Measurements from ENCODE around the gene SIAH2.

Gene SIAH2

DNA sequence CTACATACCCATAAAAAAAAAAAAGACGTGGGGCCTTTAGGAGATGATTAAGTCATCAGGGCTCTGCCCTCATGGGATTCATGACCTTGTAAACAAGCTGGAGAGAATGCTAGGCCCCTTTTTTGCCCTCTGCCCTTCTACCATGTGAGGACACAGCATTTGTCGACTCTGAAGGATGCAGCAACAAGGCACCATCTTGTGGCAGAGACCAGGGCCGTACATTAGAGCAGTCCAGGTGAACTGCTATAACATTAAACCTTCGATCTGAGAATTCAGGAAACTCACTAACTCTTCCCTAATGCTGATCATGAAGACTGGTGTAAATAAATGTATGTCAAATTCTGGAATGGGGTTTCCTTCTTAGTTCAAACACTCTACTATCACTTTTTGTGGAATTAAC, 30.7 kb upstream of the SIAH2 start:
- H3K9ac ChIP-seq = no peak overlapping the region
- H3K79me2 ChIP-seq = no peaks in the 10 kb centered on the region
- H2AFZ ChIP-seq = no peak overlapping the region
- H3K4me1 ChIP-seq = no peaks in the 10 kb centered on the region
- no peaks in the 10 kb centered on the region for H3K9me3 ChIP-seq (ENCODE audit: control insufficient read depth, low read length)
- H3K4me3 ChIP-seq (ENCODE audit: low read depth, low read length) = no peak overlapping the region
- TF ChIP-seq, protein P1, sequence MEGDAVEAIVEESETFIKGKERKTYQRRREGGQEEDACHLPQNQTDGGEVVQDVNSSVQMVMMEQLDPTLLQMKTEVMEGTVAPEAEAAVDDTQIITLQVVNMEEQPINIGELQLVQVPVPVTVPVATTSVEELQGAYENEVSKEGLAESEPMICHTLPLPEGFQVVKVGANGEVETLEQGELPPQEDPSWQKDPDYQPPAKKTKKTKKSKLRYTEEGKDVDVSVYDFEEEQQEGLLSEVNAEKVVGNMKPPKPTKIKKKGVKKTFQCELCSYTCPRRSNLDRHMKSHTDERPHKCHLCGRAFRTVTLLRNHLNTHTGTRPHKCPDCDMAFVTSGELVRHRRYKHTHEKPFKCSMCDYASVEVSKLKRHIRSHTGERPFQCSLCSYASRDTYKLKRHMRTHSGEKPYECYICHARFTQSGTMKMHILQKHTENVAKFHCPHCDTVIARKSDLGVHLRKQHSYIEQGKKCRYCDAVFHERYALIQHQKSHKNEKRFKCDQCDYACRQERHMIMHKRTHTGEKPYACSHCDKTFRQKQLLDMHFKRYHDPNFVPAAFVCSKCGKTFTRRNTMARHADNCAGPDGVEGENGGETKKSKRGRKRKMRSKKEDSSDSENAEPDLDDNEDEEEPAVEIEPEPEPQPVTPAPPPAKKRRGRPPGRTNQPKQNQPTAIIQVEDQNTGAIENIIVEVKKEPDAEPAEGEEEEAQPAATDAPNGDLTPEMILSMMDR (IDR thresholded peaks at IDR 0.05) = no peak
- no peak overlapping the region for H3K27ac ChIP-seq
- H3K27me3 ChIP-seq (ENCODE audit: control insufficient read depth, insufficient read depth, low read length) = no peaks in the 10 kb centered on the region
- no peaks in the 10 kb centered on the region for H3K36me3 ChIP-seq (ENCODE audit: control insufficient read depth, insufficient read depth, low read length)
- no peak overlapping the region for H3K4me2 ChIP-seq (ENCODE audit: low read length)

DNA sequence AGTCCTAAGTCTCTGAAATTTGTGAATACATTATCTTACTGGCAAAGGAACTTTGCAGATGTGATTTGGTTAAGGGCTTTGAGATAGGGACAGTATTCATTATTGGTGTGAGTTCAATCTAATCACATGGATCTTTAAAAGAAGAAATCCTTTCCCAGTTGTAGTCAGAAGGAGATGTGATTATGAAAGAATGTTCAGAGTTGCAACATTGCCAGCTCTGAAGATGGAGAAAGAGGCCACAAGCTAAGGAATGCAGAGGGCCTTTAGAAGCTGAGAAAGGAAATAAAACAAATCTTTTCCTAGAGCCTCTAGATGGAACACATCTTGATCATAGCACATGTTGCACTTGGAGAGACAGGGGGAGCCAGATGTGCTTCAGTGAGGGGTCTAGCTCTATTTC, 27.7 kb upstream of the SIAH2 start:
- no peaks in the 10 kb centered on the region for H3K79me2 ChIP-seq
- no peaks in the 10 kb centered on the region for H3K27me3 ChIP-seq (ENCODE audit: control insufficient read depth, insufficient read depth, low read length)
- no peak overlapping the region for H3K4me3 ChIP-seq (ENCODE audit: low read depth, low read length)
- H3K9me3 ChIP-seq (ENCODE audit: control insufficient read depth, low read length) = no peaks in the 10 kb centered on the region
- H3K4me1 ChIP-seq = no peaks in the 10 kb centered on the region
- no peak overlapping the region for H3K9ac ChIP-seq
- H3K27ac ChIP-seq = no peak overlapping the region
- TF ChIP-seq, protein P1 (IDR thresholded peaks at IDR 0.05) = no peak
- H2AFZ ChIP-seq = no peak overlapping the region
- H3K4me2 ChIP-seq (ENCODE audit: low read length) = no peak overlapping the region
- H3K36me3 ChIP-seq (ENCODE audit: control insufficient read depth, insufficient read depth, low read length) = no peaks in the 10 kb centered on the region

DNA sequence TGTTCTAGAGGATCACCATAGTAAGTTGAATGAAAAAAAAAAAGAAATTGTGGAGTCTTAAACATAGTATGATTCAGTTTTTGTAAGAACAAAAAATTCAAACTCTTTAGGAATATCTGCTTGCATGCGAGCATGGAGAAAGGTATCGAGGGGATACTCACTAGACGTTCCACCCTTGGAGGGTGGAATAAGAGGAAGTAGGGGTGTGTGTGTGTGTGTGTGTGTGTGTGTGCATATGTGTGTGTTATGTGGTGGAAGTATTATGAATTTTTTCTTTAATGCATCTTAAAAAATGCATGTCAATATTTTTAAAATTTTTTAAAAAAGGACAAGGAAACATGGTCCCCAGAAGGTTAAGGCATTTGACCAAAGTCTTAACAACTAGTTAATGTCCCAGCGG, 26.5 kb upstream of the SIAH2 start:
- Histone ChIP-seq H3K9ac (no peak overlapping the region), H3K9me3 (ENCODE audit: control insufficient read depth, low read length) (no peaks in the 10 kb centered on the region), H2AFZ (no peak overlapping the region), H3K36me3 (ENCODE audit: control insufficient read depth, insufficient read depth, low read length) (no peaks in the 10 kb centered on the region), H3K27me3 (ENCODE audit: control insufficient read depth, insufficient read depth, low read length) (no peaks in the 10 kb centered on the region), H3K27ac (no peak overlapping the region), H3K4me3 (ENCODE audit: low read depth, low read length) (no peak overlapping the region), H3K79me2 (no peaks in the 10 kb centered on the region), H3K4me2 (ENCODE audit: low read length) (no peak overlapping the region), H3K4me1 (no peaks in the 10 kb centered on the region)
- TF ChIP-seq, protein P1 (IDR thresholded peaks at IDR 0.05) = no peak

DNA sequence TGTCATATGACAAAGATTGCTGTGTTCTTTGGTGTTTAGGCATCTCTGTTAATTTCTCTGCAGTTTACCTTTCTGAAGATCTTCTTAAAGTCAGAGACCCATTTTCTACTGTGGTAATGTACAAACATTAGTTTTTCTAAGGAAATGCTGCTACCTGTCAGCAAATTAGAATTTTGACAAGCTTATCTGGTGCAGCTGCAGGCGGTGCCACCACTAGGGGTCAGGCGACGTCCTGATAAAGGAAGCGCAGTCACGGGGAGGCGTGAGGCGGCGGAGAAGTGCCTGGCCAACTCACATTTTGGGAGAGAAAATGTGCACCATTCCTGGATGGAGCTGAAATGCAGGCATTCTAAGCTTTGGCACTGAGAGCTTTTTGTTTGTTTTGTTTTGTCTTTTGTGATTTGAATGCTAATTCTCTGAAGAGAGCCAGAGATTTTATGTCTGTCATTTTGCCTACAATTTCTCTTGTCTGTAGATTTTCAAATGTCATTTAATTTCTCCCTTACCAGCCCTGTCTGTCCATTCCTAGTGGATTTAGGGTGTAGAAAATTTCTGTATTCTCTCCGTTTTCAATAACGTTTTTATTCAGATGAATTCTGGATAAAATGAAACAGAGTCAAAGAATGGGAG, 24.9 kb upstream of the SIAH2 start:
- Histone ChIP-seq H3K4me3 (ENCODE audit: low read depth, low read length) (no peak overlapping the region), H3K27ac (no peak overlapping the region), H3K4me2 (ENCODE audit: low read length) (no peak overlapping the region), H3K36me3 (ENCODE audit: control insufficient read depth, insufficient read depth, low read length) (no peaks in the 10 kb centered on the region), H3K79me2 (no peaks in the 10 kb centered on the region), H3K4me1 (no peaks in the 10 kb centered on the region), H3K9ac (no peak overlapping the region), H3K9me3 (ENCODE audit: control insufficient read depth, low read length) (no peaks in the 10 kb centered on the region), H2AFZ (peak overlapping the region; percentile 10), H3K27me3 (ENCODE audit: control insufficient read depth, insufficient read depth, low read length) (no peaks in the 10 kb centered on the region)
- TF ChIP-seq, protein P1 (IDR thresholded peaks at IDR 0.05) = peak; percentile 96

DNA sequence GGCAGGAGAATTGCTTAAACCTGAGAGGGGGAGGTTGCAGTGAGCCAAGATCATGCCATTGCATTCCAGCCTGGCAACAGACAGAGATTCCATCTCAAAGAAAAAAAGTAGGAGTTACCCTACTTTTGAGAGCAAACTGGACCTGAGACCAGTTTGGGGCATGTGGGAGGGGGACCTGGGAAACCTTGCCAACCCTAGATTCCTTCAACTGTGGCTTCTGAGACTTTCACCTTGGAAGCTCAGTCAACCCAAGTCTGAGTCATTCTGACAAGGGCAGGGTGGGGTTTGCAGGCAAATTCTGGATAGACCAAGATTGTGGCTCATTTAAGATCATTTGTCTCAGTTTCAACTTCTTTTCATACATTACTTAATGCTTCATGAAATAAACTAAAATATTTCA, 23.8 kb upstream of the SIAH2 start:
- no peaks in the 10 kb centered on the region for H3K79me2 ChIP-seq
- H3K9me3 ChIP-seq (ENCODE audit: control insufficient read depth, low read length) = no peaks in the 10 kb centered on the region
- no peak overlapping the region for H2AFZ ChIP-seq
- no peak overlapping the region for H3K27ac ChIP-seq
- H3K4me1 ChIP-seq = no peaks in the 10 kb centered on the region
- no peak overlapping the region for H3K4me3 ChIP-seq (ENCODE audit: low read depth, low read length)
- H3K36me3 ChIP-seq (ENCODE audit: control insufficient read depth, insufficient read depth, low read length) = no peaks in the 10 kb centered on the region
- no peak overlapping the region for H3K9ac ChIP-seq
- no peak overlapping the region for H3K4me2 ChIP-seq (ENCODE audit: low read length)
- TF ChIP-seq, protein P1 (IDR thresholded peaks at IDR 0.05) = no peak
- H3K27me3 ChIP-seq (ENCODE audit: control insufficient read depth, insufficient read depth, low read length) = no peaks in the 10 kb centered on the region
